ENCODE results near the gene ENPP3. TPM values are rescaled to one million over a fixed set of nuclear protein-coding genes. Genes with fewer than 3 reads are reported as not detected.
A peak's percentile ranks its signal among the peaks of the same experiment; 100 is the strongest.

The ENPP3 gene
- total RNA-seq = 10 to 100 TPM; 11.5 to 21.4 TPM

DNA sequence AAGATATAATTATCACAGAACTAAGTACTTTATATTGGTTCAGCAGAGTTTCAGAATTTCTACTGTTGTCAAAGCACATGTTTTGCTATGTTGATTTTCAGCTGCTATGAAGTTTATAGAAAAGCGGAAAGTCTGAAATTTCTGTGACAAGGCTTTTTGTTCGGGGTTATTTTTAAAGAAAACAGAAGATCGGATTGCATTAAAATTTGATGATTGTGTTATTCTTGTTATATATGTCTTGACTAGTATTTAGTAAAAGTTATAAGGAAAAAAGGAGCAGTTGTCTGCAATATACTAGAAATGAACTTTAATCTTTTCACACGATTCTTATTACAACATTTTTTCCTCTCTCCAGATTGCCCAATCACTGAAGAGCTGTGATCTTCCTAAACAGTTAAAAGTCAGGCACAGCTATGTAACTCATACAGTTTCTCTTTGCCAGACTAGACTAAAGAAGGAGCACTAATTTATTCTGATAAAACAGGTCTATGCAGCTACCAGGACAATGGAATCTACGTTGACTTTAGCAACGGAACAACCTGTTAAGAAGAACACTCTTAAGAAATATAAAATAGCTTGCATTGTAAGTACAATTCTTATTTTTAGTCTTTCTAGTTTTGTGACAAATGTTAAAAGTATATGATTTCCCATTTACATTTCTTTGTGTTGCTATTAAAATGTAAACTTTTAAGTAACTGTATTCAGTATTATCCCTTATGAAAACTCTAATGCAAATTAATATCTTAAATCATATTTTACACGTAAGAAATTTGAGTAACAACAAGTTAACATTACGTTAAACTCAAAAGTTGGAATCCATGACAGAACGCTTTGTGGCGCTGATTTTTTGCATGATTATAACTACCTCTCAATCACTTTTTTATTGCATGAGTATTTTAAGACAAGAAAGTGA is at the start of gene ENPP3:
TSS of gene ENPP3 (plus strand) at position 423 of the 913 bp plus-strand sequence. CDS start at position 506, 83 bp downstream.
- Histone ChIP-seq H3K36me3 (no peaks in the 10 kb centered on the region), H3K27me3 (no peaks in the 10 kb centered on the region), H3K9ac (ENCODE audit: low read depth in 2 of 2, low read length in 2 of 2) (no peak within 1 kb of the TSS), H3K27ac (peak within 1 kb of the TSS; percentile 19), H3K9me3 (no peaks in the 10 kb centered on the region), H3K4me1 (no peaks in the 10 kb centered on the region), H3K4me3 (peak within 1 kb of the TSS; percentile 8)
- intact Hi-C loops (cut with DNase I) = no loop called here
- TF ChIP-seq, protein P1, sequence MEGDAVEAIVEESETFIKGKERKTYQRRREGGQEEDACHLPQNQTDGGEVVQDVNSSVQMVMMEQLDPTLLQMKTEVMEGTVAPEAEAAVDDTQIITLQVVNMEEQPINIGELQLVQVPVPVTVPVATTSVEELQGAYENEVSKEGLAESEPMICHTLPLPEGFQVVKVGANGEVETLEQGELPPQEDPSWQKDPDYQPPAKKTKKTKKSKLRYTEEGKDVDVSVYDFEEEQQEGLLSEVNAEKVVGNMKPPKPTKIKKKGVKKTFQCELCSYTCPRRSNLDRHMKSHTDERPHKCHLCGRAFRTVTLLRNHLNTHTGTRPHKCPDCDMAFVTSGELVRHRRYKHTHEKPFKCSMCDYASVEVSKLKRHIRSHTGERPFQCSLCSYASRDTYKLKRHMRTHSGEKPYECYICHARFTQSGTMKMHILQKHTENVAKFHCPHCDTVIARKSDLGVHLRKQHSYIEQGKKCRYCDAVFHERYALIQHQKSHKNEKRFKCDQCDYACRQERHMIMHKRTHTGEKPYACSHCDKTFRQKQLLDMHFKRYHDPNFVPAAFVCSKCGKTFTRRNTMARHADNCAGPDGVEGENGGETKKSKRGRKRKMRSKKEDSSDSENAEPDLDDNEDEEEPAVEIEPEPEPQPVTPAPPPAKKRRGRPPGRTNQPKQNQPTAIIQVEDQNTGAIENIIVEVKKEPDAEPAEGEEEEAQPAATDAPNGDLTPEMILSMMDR (IDR thresholded peaks at IDR 0.05) = no peak
- DNase-seq = no peak

DNA sequence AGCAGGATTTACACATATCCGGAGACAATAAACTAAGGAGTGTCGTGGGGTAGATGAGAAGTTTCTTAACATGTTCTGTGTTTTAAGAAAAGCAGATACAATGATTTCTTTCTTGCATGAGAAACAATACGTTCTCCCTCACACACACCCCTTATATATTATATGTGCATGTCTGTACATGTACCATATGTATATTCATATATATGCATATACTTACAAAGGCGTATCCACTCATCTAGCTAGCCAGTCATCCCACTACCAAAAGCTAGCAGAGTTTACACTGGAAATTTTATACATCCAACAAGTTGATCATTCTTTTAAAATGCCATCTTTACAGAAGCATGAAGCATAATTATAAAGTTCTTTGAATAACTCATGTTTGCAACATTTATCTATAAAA is 49.2 kb upstream of the ENPP3 start:
- H3K9me3 ChIP-seq = no peaks in the 10 kb centered on the region
- no peak for DNase-seq
- no peaks in the 10 kb centered on the region for H3K4me1 ChIP-seq
- intact Hi-C loops (cut with DNase I) = no loop called here
- TF ChIP-seq, protein P1 (IDR thresholded peaks at IDR 0.05) = no peak
- H3K27ac ChIP-seq = no peak overlapping the region
- H3K36me3 ChIP-seq = peaks cover 11% of the 10 kb centered on the region
- H3K27me3 ChIP-seq = no peaks in the 10 kb centered on the region
- H3K9ac ChIP-seq (ENCODE audit: low read depth in 2 of 2, low read length in 2 of 2) = no peak overlapping the region
- H3K4me3 ChIP-seq = no peak overlapping the region

DNA sequence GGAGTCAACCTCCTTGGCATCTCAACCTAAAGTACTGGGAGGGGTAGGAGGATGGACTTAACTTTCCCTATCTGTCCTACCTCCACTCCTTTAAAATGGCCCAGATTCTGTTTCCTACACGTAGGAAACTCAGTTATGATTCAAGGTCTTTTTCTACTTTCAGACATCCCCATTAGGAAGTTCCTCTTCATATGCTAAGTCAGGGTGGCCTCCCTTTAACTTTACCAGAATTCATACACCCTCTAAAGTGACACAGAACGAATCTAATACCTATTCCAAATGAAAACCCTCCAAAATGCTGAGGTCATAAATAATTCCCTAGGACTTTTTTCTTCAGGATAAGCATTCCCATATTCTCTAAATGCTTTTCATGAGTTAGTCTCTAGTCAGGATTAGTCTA is 48.5 kb upstream of the ENPP3 start:
- TF ChIP-seq, protein P1 (IDR thresholded peaks at IDR 0.05) = no peak
- Histone ChIP-seq H3K4me3 (no peak overlapping the region), H3K27me3 (no peaks in the 10 kb centered on the region), H3K4me1 (no peaks in the 10 kb centered on the region), H3K27ac (no peak overlapping the region), H3K9me3 (no peaks in the 10 kb centered on the region), H3K9ac (ENCODE audit: low read depth in 2 of 2, low read length in 2 of 2) (no peak overlapping the region), H3K36me3 (peaks cover 11% of the 10 kb centered on the region)
- no peak for DNase-seq
- intact Hi-C loops (cut with DNase I) = no loop called here

DNA sequence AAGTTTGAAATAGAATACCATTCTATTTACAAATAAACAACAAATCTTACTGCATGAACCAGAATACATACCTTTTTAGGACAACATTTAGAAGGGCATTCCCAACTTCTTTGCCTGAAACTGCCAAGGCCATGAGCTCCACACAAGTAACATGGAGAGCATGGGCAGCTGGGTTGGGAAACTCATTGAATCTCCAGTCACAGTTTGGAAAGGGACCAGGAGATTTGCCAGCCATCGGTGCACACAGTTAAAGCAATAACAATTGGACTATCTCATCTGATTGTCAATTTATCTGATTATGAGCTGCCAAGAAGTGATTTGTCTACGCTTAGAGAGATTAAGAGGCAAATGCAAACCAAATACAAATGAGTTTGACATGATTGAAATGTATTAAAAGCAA is 44.2 kb upstream of the ENPP3 start:
- no peak for DNase-seq
- Histone ChIP-seq H3K9me3 (no peaks in the 10 kb centered on the region), H3K27ac (no peak overlapping the region), H3K4me1 (no peaks in the 10 kb centered on the region), H3K36me3 (peaks cover 28% of the 10 kb centered on the region), H3K4me3 (no peak overlapping the region), H3K27me3 (no peaks in the 10 kb centered on the region), H3K9ac (ENCODE audit: low read depth in 2 of 2, low read length in 2 of 2) (no peak overlapping the region)
- TF ChIP-seq, protein P1 (IDR thresholded peaks at IDR 0.05) = no peak
- intact Hi-C loops (cut with DNase I) = no loop called here

- peaks cover 31% of the 10 kb centered on the region for H3K36me3 ChIP-seq
- intact Hi-C loops (cut with DNase I) = no loop called here
- TF ChIP-seq, protein P1 (IDR thresholded peaks at IDR 0.05) = no peak
Measured at GRCh38 chr6:131594074-131594473, 43.0 kb upstream of the ENPP3 start.

More at GRCh38 chr6:131594074-131594473, 43.0 kb upstream of the ENPP3 start:
- Histone ChIP-seq H3K4me1 (no peaks in the 10 kb centered on the region), H3K27ac (no peak overlapping the region), H3K4me3 (no peak overlapping the region), H3K9ac (ENCODE audit: low read depth in 2 of 2, low read length in 2 of 2) (no peak overlapping the region), H3K27me3 (no peaks in the 10 kb centered on the region), H3K9me3 (no peaks in the 10 kb centered on the region)
- DNase-seq = no peak
